ENCODE data around the gene PIGN. TPM values are rescaled to one million over a fixed set of nuclear protein-coding genes. Genes with fewer than 3 reads are reported as not detected.

The PIGN gene
- total RNA-seq, 4 donors from 2014 or later: 10.5 to 32.4 (median 17.3) TPM

GRCh38 chr18:62205824-62206223 lies 19.0 kb upstream of the PIGN start:
- Histone ChIP-seq H3K27me3 (no peaks in the 10 kb centered on the region), H3K9me3 (peaks cover 0 to 4% (median 0%) of the 10 kb centered on the region in 3 donors), H3K36me3 (no peaks in the 10 kb centered on the region), H3K27ac (no peak overlapping the region), H3K4me1 (no peaks in the 10 kb centered on the region), H3K4me3 (no peak overlapping the region)
- WGBS, 2 donors (ENCODE audit: low coverage in 1 of 2): 92 to 93% methylated on average over 3 to 4 of the region's 4 CpGs
- TF ChIP-seq, protein P1, sequence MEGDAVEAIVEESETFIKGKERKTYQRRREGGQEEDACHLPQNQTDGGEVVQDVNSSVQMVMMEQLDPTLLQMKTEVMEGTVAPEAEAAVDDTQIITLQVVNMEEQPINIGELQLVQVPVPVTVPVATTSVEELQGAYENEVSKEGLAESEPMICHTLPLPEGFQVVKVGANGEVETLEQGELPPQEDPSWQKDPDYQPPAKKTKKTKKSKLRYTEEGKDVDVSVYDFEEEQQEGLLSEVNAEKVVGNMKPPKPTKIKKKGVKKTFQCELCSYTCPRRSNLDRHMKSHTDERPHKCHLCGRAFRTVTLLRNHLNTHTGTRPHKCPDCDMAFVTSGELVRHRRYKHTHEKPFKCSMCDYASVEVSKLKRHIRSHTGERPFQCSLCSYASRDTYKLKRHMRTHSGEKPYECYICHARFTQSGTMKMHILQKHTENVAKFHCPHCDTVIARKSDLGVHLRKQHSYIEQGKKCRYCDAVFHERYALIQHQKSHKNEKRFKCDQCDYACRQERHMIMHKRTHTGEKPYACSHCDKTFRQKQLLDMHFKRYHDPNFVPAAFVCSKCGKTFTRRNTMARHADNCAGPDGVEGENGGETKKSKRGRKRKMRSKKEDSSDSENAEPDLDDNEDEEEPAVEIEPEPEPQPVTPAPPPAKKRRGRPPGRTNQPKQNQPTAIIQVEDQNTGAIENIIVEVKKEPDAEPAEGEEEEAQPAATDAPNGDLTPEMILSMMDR (IDR thresholded peaks at IDR 0.05): no peak
- TF ChIP-seq POLR2A (IDR thresholded peaks at IDR 0.05): no peak
- TF ChIP-seq POLR2AphosphoS5 (IDR thresholded peaks at IDR 0.05): no peak
- TF ChIP-seq EP300 (IDR thresholded peaks at IDR 0.05): no peak
- ATAC-seq: no peak

DNA sequence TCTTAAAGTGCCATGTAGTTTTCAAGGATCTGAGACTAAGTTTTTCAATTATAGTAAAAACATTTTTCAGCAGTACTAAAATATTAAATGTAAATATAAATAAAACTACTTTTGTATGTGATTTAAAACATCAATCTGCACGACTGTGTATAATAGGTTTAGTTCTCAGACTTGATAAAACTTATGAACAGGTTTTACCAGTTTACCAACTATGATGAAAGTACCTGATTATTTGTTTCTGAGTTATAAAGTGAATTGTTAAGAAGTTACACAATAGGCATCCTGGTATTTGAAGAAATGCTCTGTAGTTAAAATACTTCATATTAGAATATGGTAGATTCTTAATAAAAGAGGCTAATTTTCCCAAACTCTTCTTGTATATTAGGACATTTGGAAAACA lies 15.0 kb upstream of the PIGN start:
- no peak for ATAC-seq
- WGBS, 2 donors (ENCODE audit: low coverage in 1 of 2): 85 to 90% methylated on average over 1 of the region's 1 CpG

DNA sequence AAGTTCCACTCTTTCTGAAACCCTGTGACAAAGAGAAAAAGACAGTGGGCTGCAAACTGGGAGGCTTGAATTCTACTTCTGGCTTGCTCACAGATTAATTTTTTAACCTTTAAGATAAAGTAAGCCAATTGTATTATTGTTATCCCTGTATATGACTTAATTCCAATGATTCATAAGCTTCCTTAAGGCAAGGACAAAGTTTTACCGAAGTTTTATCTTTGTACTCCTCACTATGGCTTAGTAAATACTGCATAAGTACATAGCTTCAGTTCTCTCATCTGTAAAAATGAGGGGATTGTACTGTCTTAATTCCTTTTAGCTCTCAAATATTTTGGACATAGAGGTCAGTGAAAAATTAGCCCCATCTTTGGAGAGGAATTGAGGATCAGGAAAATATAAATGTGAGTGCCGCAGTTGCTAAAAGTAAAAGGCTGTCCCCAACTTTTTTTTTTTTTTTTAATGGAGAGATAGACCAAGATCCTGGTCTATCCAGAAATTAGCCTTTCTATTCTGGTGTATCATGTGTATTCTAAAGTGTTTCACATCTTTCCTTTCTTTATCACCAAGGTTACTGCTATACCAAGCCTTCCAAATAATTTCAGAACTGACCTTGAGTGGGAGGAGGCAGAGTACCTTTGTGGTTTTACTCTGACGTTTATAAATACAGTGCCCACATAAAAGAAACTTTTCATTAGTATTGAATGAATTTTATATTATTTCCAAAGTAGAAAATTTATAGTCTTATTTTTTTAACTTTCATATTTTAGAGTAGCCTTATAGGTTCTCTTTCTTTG lies 13.5 kb upstream of the PIGN start:
- ATAC-seq: no peak
- H3K9me3 ChIP-seq: no peaks in the 10 kb centered on the region
- H3K4me1 ChIP-seq: peaks cover 0 to 10% (median 0%) of the 10 kb centered on the region in 3 donors
- no peak for TF ChIP-seq POLR2AphosphoS5 (IDR thresholded peaks at IDR 0.05)
- H3K27ac ChIP-seq: no peak overlapping the region
- H3K36me3 ChIP-seq: no peaks in the 10 kb centered on the region
- WGBS, 2 donors (ENCODE audit: low coverage in 1 of 2): 58 to 67% methylated on average over 3 of the region's 3 CpGs
- no peaks in the 10 kb centered on the region for H3K27me3 ChIP-seq
- H3K4me3 ChIP-seq: no peak overlapping the region

More for the DNA sequence above, 15.0 kb upstream of the PIGN start:
- Histone ChIP-seq H3K4me3 (no peak overlapping the region), H3K27me3 (no peaks in the 10 kb centered on the region), H3K4me1 (peaks cover 0 to 10% (median 0%) of the 10 kb centered on the region in 3 donors), H3K36me3 (no peaks in the 10 kb centered on the region), H3K9me3 (no peaks in the 10 kb centered on the region), H3K27ac (no peak overlapping the region)
- no peak for TF ChIP-seq EP300 (IDR thresholded peaks at IDR 0.05)
- TF ChIP-seq POLR2AphosphoS5 (IDR thresholded peaks at IDR 0.05): no peak
- TF ChIP-seq, protein P1 (IDR thresholded peaks at IDR 0.05): no peak
- no peak for TF ChIP-seq POLR2A (IDR thresholded peaks at IDR 0.05)

DNA sequence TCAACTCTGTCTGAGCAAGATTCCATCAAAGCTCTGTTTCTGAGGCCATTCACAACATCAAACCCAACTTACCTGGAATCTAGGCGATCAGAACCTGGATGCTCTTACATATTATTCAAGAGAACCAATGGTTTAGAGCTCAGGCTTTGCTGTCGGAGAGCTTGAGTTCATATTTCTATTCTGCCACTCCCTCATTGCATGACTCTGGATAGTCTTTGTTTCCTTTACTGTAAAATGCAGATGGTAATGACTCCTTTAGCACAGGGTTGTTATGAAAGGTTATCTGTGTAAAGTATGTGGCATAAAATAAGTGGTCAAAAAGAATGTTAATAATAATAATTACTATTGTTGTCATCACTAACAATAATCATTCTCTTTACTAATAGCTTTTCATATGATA lies 12.8 kb upstream of the PIGN start:
- no peaks in the 10 kb centered on the region for H3K9me3 ChIP-seq
- H3K4me3 ChIP-seq: no peak overlapping the region
- WGBS, 2 donors (ENCODE audit: low coverage in 1 of 2): 100% methylated on average over 2 of the region's 2 CpGs
- H3K27ac ChIP-seq: no peak overlapping the region
- H3K27me3 ChIP-seq: no peaks in the 10 kb centered on the region
- H3K4me1 ChIP-seq: peaks cover 0 to 10% (median 0%) of the 10 kb centered on the region in 3 donors
- no peak for ATAC-seq
- H3K36me3 ChIP-seq: no peaks in the 10 kb centered on the region
- no peak for TF ChIP-seq POLR2A (IDR thresholded peaks at IDR 0.05)
- TF ChIP-seq EP300 (IDR thresholded peaks at IDR 0.05): no peak
- TF ChIP-seq POLR2AphosphoS5 (IDR thresholded peaks at IDR 0.05): no peak
- TF ChIP-seq, protein P1 (IDR thresholded peaks at IDR 0.05): no peak

DNA sequence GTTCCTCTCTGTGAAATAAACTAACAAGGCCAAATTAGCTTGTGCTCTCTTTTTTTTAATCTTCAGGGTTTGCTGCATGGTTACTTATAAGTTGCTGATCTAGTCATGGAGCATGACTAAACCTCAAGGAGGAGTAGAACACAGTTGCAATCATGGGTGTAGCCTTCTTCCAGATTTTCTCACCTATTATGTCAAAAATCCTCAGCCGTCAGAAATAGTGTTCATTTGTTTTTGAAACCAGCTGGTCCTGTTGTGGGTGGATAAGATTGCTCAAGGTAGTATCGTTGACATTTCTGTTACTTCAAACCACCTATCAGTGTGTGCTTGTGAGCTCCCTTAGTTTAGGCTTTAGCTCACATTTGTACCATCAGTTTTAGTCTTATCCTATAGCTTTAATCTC lies 11.4 kb upstream of the PIGN start:
- no peaks in the 10 kb centered on the region for H3K36me3 ChIP-seq
- H3K27me3 ChIP-seq: no peaks in the 10 kb centered on the region
- no peak overlapping the region for H3K27ac ChIP-seq
- H3K9me3 ChIP-seq: no peaks in the 10 kb centered on the region
- no peak for ATAC-seq
- peaks cover 0 to 21% (median 0%) of the 10 kb centered on the region in 3 donors for H3K4me1 ChIP-seq
- WGBS, 2 donors (ENCODE audit: low coverage in 1 of 2): 84 to 90% methylated on average over 2 of the region's 2 CpGs
- H3K4me3 ChIP-seq: no peak overlapping the region
- TF ChIP-seq POLR2A (IDR thresholded peaks at IDR 0.05): no peak
- TF ChIP-seq EP300 (IDR thresholded peaks at IDR 0.05): no peak
- no peak for TF ChIP-seq POLR2AphosphoS5 (IDR thresholded peaks at IDR 0.05)

GRCh38 chr18:62196980-62197379 lies 10.1 kb upstream of the PIGN start:
- H3K27ac ChIP-seq: no peak overlapping the region
- no peaks in the 10 kb centered on the region for H3K9me3 ChIP-seq
- H3K36me3 ChIP-seq: no peaks in the 10 kb centered on the region
- TF ChIP-seq EP300 (IDR thresholded peaks at IDR 0.05) (no peak), POLR2A (IDR thresholded peaks at IDR 0.05) (no peak), POLR2AphosphoS5 (IDR thresholded peaks at IDR 0.05) (no peak)
- TF ChIP-seq, protein P1 (IDR thresholded peaks at IDR 0.05): no peak
- no peaks in the 10 kb centered on the region for H3K27me3 ChIP-seq
- H3K4me1 ChIP-seq: peaks cover 0 to 21% (median 0%) of the 10 kb centered on the region in 3 donors
- ATAC-seq: no peak
- no peak overlapping the region for H3K4me3 ChIP-seq
